DOHH2 (cell line): ENCODE data around the gene MED29.

Source experiments
- H3F3A ChIP-seq: fragments of 200-600 bp; sonication (generic), shearing (Covaris generic); 2 replicates; pipeline ENCODE4 v1.6.0; 2016; ENCODE audit warnings: antibody characterized with exemption, mild to moderate bottlenecking; ENCODE audit not compliant: control insufficient read depth, insufficient read depth
- H3K27ac ChIP-seq: fragments of 200-600 bp; sonication (generic); 2 replicates; pipeline ENCODE4 v1.5.1; 2014; ENCODE audit warnings: low read depth, mild to moderate bottlenecking, low read length, moderate library complexity
- H3K27me3 ChIP-seq: fragments of 200-600 bp; sonication (generic); 2 replicates; pipeline ENCODE4 v1.6.1; 2014; ENCODE audit warnings: mild to moderate bottlenecking, low read length, mixed read lengths; ENCODE audit not compliant: control insufficient read depth
- H3K36me3 ChIP-seq: fragments of 200-600 bp; sonication (generic); 2 replicates; pipeline ENCODE4 v1.6.1; 2014; ENCODE audit warnings: mild to moderate bottlenecking, low read length, moderate library complexity, mixed read lengths; ENCODE audit not compliant: control insufficient read depth
- H3K4me1 ChIP-seq: fragments of 200-600 bp; sonication (generic); 2 replicates; pipeline ENCODE4 v1.6.1; 2014; ENCODE audit warnings: mild to moderate bottlenecking, low read length, mixed read lengths; ENCODE audit not compliant: control insufficient read depth
- H3K4me2 ChIP-seq: fragments of 200-600 bp; sonication (generic); 2 replicates; pipeline ENCODE4 v1.6.0; 2014; ENCODE audit warnings: mild to moderate bottlenecking, low read length, moderate library complexity
- H3K4me3 ChIP-seq: fragments of 200-600 bp; sonication (generic); 2 replicates; pipeline ENCODE4 v1.5.1; 2014; ENCODE audit warnings: mild to moderate bottlenecking, low read length, mixed read lengths
- H3K79me2 ChIP-seq: fragments of 200-600 bp; sonication (generic); 2 replicates; pipeline ENCODE4 v1.6.1; 2014; ENCODE audit warnings: mild to moderate bottlenecking, low read length, mixed read lengths; ENCODE audit not compliant: control insufficient read depth
- H3K9me2 ChIP-seq: fragments of 200-600 bp; sonication (generic); replicated peaks from 2 replicates; pipeline ENCODE4 v1.6.1; 2014; ENCODE audit warnings: mild to moderate bottlenecking, low read length, mixed read lengths; ENCODE audit not compliant: control insufficient read depth
- H3K9me3 ChIP-seq: fragments of 200-600 bp; sonication (generic); 2 replicates; pipeline ENCODE4 v1.6.1; 2014; ENCODE audit warnings: antibody characterized with exemption, low read length, mixed read lengths; ENCODE audit not compliant: control insufficient read depth, insufficient read depth
- H4K20me1 ChIP-seq: fragments of 200-600 bp; sonication (generic); 2 replicates; pipeline ENCODE4 v1.6.0; 2014; ENCODE audit warnings: low read depth, mild to moderate bottlenecking, antibody characterized with exemption, low read length, moderate library complexity; ENCODE audit not compliant: control insufficient read depth, insufficient read depth
- CTCF ChIP-seq: fragments of 200-600 bp; sonication (generic); IDR thresholded peaks from one replicate; pipeline ENCODE4 v1.5.1; 2014; ENCODE audit warnings: antibody characterized with exemption, mild to moderate bottlenecking, low read depth, low read length; ENCODE audit not compliant: poor library complexity, severe bottlenecking
- EZH2phosphoT487 ChIP-seq: fragments of 200-600 bp; sonication (generic); IDR thresholded peaks from 2 replicates; pipeline ENCODE4 v1.6.1; 2017; ENCODE audit warnings: borderline replicate concordance, mild to moderate bottlenecking, antibody characterized with exemption, low read length, moderate library complexity, mixed read lengths

Gene MED29

GRCh38 chr19:39380521-39381502 lies 10.4 kb upstream of the MED29 start:
- Histone ChIP-seq H3K36me3 (peaks cover 57% of the 10 kb centered on the region), H3F3A (no peaks in the 10 kb centered on the region), H4K20me1 (no peaks in the 10 kb centered on the region), H3K27ac (no peak overlapping the region), H3K4me1 (no peaks in the 10 kb centered on the region), H3K4me3 (no peak overlapping the region), H3K27me3 (no peaks in the 10 kb centered on the region), H3K9me3 (no peaks in the 10 kb centered on the region), H3K9me2 (no peaks in the 10 kb centered on the region), H3K79me2 (no peaks in the 10 kb centered on the region), H3K4me2 (no peak overlapping the region)
- TF ChIP-seq EZH2phosphoT487 (no peak), CTCF (no peak)

GRCh38 chr19:39381910-39382611 lies 9.1 kb upstream of the MED29 start:
- no peak overlapping the region for H3K4me3 ChIP-seq
- peaks cover 57% of the 10 kb centered on the region for H3K36me3 ChIP-seq

More at GRCh38 chr19:39381910-39382611, 9.1 kb upstream of the MED29 start:
- no peaks in the 10 kb centered on the region for H3K27me3 ChIP-seq
- H3K79me2 ChIP-seq, result no peaks in the 10 kb centered on the region
- H3K4me2 ChIP-seq, result no peak overlapping the region
- H3K4me1 ChIP-seq, result no peaks in the 10 kb centered on the region
- H3K9me2 ChIP-seq, result no peaks in the 10 kb centered on the region
- H3K9me3 ChIP-seq, result no peaks in the 10 kb centered on the region
- no peak overlapping the region for H3K27ac ChIP-seq
- no peak for TF ChIP-seq CTCF
- TF ChIP-seq EZH2phosphoT487, result no peak
- H3F3A ChIP-seq, result no peaks in the 10 kb centered on the region
- no peaks in the 10 kb centered on the region for H4K20me1 ChIP-seq
